Breast epithelium (tissue), 3 donors: ENCODE data around the gene PHC2.

Source experiments
- CTCF ChIP-seq, 3 donors: fragments of 450-650 bp; IDR thresholded peaks; one replicate each; pipeline ENCODE4 v1.5.1; 2016 to 2017; ENCODE audit warnings: antibody characterized with exemption in 3 of 3, mild to moderate bottlenecking in 3 of 3, moderate library complexity in 3 of 3
- POLR2A ChIP-seq: fragments of 450-650 bp; IDR thresholded peaks from one replicate; pipeline ENCODE4 v1.6.1; 2016; ENCODE audit warnings: antibody characterized with exemption, mild to moderate bottlenecking, moderate library complexity

GRCh38 chr1:33473900-33474299, 43.0 kb upstream of the PHC2 start:
- TF ChIP-seq CTCF (IDR thresholded peaks at IDR 0.05) (no peak), POLR2A (no peak)
